Stimulated activated CD4-positive, alpha-beta T cell treated with anti-CD3 and anti-CD28 coated beads, Interleukin-2, amount 100 ng/mL, for 24 hours (primary cell): ENCODE data around the gene ARNT2.

Experiments
- DNase-seq, 2 donors: peaks; one replicate each; pipeline ENCODE4 v3.0.0-alpha.2; 2020

Gene ARNT2

GRCh38 chr15:80467311-80467714 lies 63.1 kb downstream of the ARNT2 start:
- no peak for DNase-seq

- no peak for DNase-seq
These were observed 64.6 kb downstream of the ARNT2 start for GRCh38 chr15:80468796-80469195.

GRCh38 chr15:80471881-80472280 lies 67.7 kb downstream of the ARNT2 start:
- no peak for DNase-seq

GRCh38 chr15:80473286-80474223 lies 69.4 kb downstream of the ARNT2 start:
- no peak for DNase-seq

GRCh38 chr15:80474224-80475215 lies 70.3 kb downstream of the ARNT2 start:
- no peak for DNase-seq

- no peak for DNase-seq
These were observed 71.4 kb downstream of the ARNT2 start for GRCh38 chr15:80475572-80475971.

GRCh38 chr15:80476036-80476435 lies 71.9 kb downstream of the ARNT2 start:
- DNase-seq: no peak

GRCh38 chr15:80478075-80478474 lies 73.9 kb downstream of the ARNT2 start:
- no peak for DNase-seq

GRCh38 chr15:80479191-80479590 lies 75.0 kb downstream of the ARNT2 start:
- no peak for DNase-seq

- DNase-seq: no peak
These were observed 76.1 kb downstream of the ARNT2 start for GRCh38 chr15:80480171-80480811.

GRCh38 chr15:80480909-80481308 lies 76.7 kb downstream of the ARNT2 start:
- DNase-seq: no peak

- DNase-seq: no peak
These were observed 78.5 kb downstream of the ARNT2 start for GRCh38 chr15:80482696-80483095.

- no peak for DNase-seq
These were observed 79.6 kb downstream of the ARNT2 start for GRCh38 chr15:80483725-80484161.

GRCh38 chr15:80484333-80484864 lies 80.2 kb downstream of the ARNT2 start:
- no peak for DNase-seq

GRCh38 chr15:80485370-80486164 lies 81.4 kb downstream of the ARNT2 start:
- no peak for DNase-seq

GRCh38 chr15:80487839-80488390 lies 83.7 kb downstream of the ARNT2 start:
- no peak for DNase-seq

GRCh38 chr15:80489030-80489594 lies 84.9 kb downstream of the ARNT2 start:
- DNase-seq: no peak

GRCh38 chr15:80490431-80490990 lies 86.3 kb downstream of the ARNT2 start:
- no peak for DNase-seq

- DNase-seq: no peak
These were observed 87.1 kb downstream of the ARNT2 start for GRCh38 chr15:80491163-80491847.

GRCh38 chr15:80492409-80492808 lies 88.2 kb downstream of the ARNT2 start:
- no peak for DNase-seq
